ENCODE data around the gene U2AF2.
A peak's percentile ranks its signal among the peaks of the same experiment; 100 is the strongest.

The U2AF2 gene

DNA sequence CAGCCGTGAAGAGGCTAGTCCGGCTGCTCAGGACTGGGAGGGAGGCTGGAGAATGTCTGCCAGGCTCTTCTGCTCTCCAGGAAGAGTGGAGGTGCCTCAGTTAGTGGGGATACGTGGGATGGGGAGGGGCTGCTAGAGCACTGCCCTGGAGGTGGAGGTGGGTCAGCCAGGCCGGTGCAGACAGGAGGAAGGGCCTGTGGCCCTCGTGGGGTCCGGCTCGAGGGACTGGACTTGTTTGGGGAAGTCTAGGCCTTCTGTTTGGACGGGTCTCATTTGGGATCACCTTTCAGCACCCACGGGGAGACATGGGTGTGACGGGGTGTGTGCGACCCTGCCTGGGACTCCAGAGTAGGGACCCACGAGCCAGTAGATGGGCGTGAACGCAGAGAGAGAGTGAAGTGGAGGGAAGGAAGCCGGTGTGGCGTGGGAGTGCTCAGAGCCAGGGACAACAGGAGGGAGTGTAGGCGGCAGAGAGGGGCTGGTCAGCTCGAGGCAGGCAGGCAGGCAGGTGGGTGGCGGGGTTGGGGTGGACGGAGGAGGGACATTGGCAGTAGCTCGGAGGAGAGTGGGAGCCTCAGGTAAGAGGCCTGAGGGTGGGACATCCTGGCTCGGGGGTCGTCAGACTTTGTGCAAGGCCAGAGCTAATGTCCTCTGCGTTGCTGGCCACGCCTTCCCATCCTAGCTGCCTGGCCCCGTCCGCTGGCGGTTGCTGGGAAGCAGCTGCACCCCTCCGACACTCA is 31.6 kb downstream of the U2AF2 start:
- H3K27ac Mint-ChIP-seq, result peak overlapping the region; percentile 83
- peaks cover 26% of the 10 kb centered on the region for H3K4me1 Mint-ChIP-seq
- ATAC-seq (ENCODE audit: low read depth), result no peak

GRCh38 chr19:55687281-55688201 is 32.7 kb downstream of the U2AF2 start:
- H3K4me1 Mint-ChIP-seq, result peaks cover 26% of the 10 kb centered on the region
- H3K36me3 Mint-ChIP-seq, result peaks cover 28% of the 10 kb centered on the region
- ATAC-seq (ENCODE audit: low read depth) (no peak), DNase-seq (ENCODE audit: low spot score in 2 of 2) (no peak)
- H3K4me3 Mint-ChIP-seq, result no peak overlapping the region
- no peaks in the 10 kb centered on the region for H3K27me3 Mint-ChIP-seq
- H3K9me3 Mint-ChIP-seq, result no peaks in the 10 kb centered on the region
- H3K27ac Mint-ChIP-seq, result peak overlapping the region; percentile 47

More for the DNA sequence above, 31.6 kb downstream of the U2AF2 start:
- H3K27me3 Mint-ChIP-seq, result no peaks in the 10 kb centered on the region
- H3K4me3 Mint-ChIP-seq, result no peak overlapping the region
- H3K36me3 Mint-ChIP-seq, result peaks cover 28% of the 10 kb centered on the region
- no peaks in the 10 kb centered on the region for H3K9me3 Mint-ChIP-seq
- DNase-seq (ENCODE audit: low spot score in 2 of 2), result no peak

- Mint-ChIP-seq H3K27me3 (no peaks in the 10 kb centered on the region), H3K4me3 (peak overlapping the region; percentile 60), H3K36me3 (peaks cover 28% of the 10 kb centered on the region), H3K4me1 (peaks cover 24% of the 10 kb centered on the region), H3K27ac (peak overlapping the region; percentile 95), H3K9me3 (no peaks in the 10 kb centered on the region)
- ATAC-seq (ENCODE audit: low read depth), result peak; percentile 85
- no peak for DNase-seq (ENCODE audit: low spot score in 2 of 2)
Observed at GRCh38 chr19:55688422-55689218, 33.8 kb downstream of the U2AF2 start.

DNA sequence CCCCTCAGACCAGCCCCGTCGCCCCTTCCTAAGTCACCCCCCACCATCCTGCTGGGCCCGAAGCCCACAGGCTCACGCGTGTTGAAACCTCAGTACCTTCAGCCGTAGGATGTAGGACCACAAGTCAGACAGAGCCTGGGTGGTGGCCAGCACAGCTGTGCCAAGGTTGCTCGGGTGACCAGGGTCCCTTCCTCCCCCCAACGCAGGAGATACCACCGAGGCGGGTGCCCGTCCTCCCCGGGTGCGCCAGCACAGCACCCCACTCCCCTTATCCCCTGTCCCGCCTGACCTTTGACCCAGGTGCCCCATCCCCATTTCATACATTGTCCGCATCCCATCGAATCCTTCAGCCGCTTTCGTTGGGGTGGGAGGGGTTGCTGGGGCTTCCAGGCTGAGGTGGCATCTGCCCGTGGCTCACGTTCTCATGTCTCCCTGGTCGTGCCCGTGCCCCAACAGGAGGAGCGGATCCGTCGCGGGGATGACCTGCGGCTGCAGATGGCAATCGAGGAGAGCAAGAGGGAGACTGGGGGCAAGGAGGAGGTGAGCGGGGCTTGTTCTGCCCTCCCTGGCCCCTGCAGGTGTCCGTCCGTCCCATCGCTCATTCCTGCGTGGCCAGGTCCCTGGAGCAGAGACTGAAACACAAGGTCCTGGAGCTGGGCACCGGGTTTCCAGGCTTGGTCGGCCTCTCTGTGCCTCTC is 34.7 kb downstream of the U2AF2 start:
- Mint-ChIP-seq H3K4me3 (no peak overlapping the region), H3K4me1 (peaks cover 23% of the 10 kb centered on the region), H3K27ac (peak overlapping the region; percentile 95), H3K36me3 (peaks cover 31% of the 10 kb centered on the region), H3K27me3 (no peaks in the 10 kb centered on the region), H3K9me3 (no peaks in the 10 kb centered on the region)
- ATAC-seq (ENCODE audit: low read depth) (no peak), DNase-seq (ENCODE audit: low spot score in 2 of 2) (no peak)

DNA sequence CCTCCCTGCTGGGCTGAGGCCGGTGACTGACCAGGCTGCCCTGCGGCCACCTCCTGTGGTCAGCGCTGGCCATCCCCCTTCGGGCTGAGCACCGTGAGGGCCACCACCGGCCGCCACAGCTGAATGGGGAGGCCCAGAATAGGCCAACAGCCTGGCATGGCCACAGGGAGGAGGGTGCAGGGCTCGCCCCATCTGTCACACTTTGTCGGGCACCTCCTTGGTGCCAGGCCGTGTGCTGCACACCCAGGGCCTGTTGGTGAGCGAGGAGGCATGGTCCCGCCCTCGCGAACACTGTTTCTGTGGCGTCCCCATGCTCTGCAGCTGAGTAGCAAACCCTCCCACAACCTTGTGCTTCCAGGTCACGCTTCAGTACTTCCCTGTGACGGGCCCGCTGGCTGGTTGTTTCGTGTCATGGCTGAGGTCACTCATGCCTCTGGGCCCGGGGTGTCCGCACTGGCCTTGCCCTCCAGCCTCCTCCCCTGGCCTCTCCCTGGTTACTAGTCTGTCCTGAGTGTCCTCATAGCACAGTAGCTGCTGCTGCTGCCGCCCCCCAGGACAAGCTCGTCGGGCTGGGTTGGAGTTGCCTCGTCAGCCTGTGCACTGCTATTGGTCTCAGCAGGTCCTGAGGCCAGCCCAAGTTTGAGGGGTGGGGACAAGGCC is 35.4 kb downstream of the U2AF2 start:
- ATAC-seq (ENCODE audit: low read depth), result no peak
- no peaks in the 10 kb centered on the region for H3K27me3 Mint-ChIP-seq
- peaks cover 35% of the 10 kb centered on the region for H3K36me3 Mint-ChIP-seq
- no peak overlapping the region for H3K4me3 Mint-ChIP-seq
- H3K4me1 Mint-ChIP-seq, result peaks cover 22% of the 10 kb centered on the region
- H3K9me3 Mint-ChIP-seq, result no peaks in the 10 kb centered on the region
- no peak overlapping the region for H3K27ac Mint-ChIP-seq
- no peak for DNase-seq (ENCODE audit: low spot score in 2 of 2)

GRCh38 chr19:55690769-55691545 is 36.1 kb downstream of the U2AF2 start:
- DNase-seq (ENCODE audit: low spot score in 2 of 2) (no peak), ATAC-seq (ENCODE audit: low read depth) (no peak)
- Mint-ChIP-seq H3K27ac (no peak overlapping the region), H3K36me3 (peaks cover 35% of the 10 kb centered on the region), H3K4me1 (peaks cover 18% of the 10 kb centered on the region), H3K4me3 (no peak overlapping the region), H3K9me3 (no peaks in the 10 kb centered on the region), H3K27me3 (no peaks in the 10 kb centered on the region)

- ATAC-seq (ENCODE audit: low read depth), result no peak
- no peak overlapping the region for H3K4me3 Mint-ChIP-seq
- no peaks in the 10 kb centered on the region for H3K9me3 Mint-ChIP-seq
- H3K4me1 Mint-ChIP-seq, result peaks cover 12% of the 10 kb centered on the region
- no peak overlapping the region for H3K27ac Mint-ChIP-seq
- H3K27me3 Mint-ChIP-seq, result no peaks in the 10 kb centered on the region
- DNase-seq (ENCODE audit: low spot score in 2 of 2), result no peak
- peaks cover 33% of the 10 kb centered on the region for H3K36me3 Mint-ChIP-seq
Observed at GRCh38 chr19:55691561-55692481, 37.0 kb downstream of the U2AF2 start.

GRCh38 chr19:55692681-55693081 is 37.8 kb downstream of the U2AF2 start:
- no peak overlapping the region for H3K27ac Mint-ChIP-seq
- DNase-seq (ENCODE audit: low spot score in 2 of 2) (no peak), ATAC-seq (ENCODE audit: low read depth) (no peak)
- H3K4me3 Mint-ChIP-seq, result no peak overlapping the region
- peaks cover 35% of the 10 kb centered on the region for H3K36me3 Mint-ChIP-seq
- H3K4me1 Mint-ChIP-seq, result peaks cover 12% of the 10 kb centered on the region
- no peaks in the 10 kb centered on the region for H3K27me3 Mint-ChIP-seq
- H3K9me3 Mint-ChIP-seq, result no peaks in the 10 kb centered on the region

DNA sequence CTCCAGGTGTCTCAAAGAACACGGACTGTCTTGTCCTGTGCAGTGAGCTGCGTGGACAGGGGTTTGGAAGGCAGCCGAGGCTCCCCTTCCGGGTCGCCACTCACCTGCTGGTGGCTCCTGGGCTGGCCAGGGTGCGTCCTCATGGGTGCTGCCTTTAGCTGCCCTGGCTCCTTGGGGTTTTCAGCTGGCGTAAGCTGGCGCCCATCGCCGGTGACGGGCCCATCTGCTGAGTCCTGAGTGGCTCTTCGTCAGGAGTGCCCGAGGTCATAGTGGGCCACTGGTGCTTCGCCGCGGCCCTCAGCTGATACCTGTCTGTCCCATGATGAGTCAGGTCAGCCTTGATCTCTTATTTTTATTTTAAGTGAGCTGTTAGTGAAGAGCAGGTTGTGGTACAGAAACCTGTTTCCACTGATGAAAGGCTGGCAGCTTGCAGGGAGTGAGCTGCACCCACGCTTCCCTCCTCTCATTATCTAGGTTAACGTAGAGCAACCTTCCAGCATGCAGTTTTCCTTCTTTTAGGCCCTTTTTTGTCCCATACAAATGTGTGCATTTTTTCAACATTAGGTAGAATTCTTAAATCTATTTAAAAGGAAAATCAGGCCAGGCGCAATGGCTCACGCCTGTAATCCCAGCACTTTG is 38.6 kb downstream of the U2AF2 start:
- H3K9me3 Mint-ChIP-seq, result no peaks in the 10 kb centered on the region
- no peak overlapping the region for H3K4me3 Mint-ChIP-seq
- H3K36me3 Mint-ChIP-seq, result peaks cover 37% of the 10 kb centered on the region
- ATAC-seq (ENCODE audit: low read depth), result no peak
- H3K4me1 Mint-ChIP-seq, result peaks cover 6% of the 10 kb centered on the region
- no peak overlapping the region for H3K27ac Mint-ChIP-seq
- no peak for DNase-seq (ENCODE audit: low spot score in 2 of 2)
- H3K27me3 Mint-ChIP-seq, result no peaks in the 10 kb centered on the region

DNA sequence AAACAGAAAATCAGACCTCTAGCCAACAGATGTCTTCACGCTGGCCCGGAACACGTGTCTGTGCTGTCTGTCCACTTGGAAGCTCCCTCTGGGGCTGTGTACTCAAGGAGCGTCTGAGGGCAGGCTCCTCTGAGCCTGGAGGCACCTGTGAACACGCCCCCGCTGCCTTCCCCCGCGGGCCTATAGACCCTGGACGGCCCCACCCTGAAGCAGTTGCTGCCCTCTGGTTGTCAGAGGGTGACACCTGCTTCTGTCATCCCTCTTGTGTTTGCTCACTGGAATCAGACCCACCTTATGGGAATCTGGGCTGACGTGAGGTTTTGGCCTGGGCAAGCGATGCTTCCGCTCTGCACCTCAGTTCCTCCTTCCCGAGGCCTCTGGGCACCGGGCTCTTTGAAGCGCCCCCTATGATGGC is 39.4 kb downstream of the U2AF2 start:
- Mint-ChIP-seq H3K4me1 (no peaks in the 10 kb centered on the region), H3K27ac (no peak overlapping the region), H3K27me3 (no peaks in the 10 kb centered on the region), H3K9me3 (no peaks in the 10 kb centered on the region), H3K4me3 (no peak overlapping the region), H3K36me3 (peaks cover 33% of the 10 kb centered on the region)
- DNase-seq (ENCODE audit: low spot score in 2 of 2), result no peak
- ATAC-seq (ENCODE audit: low read depth), result no peak

GRCh38 chr19:55694656-55695491 is 40.0 kb downstream of the U2AF2 start:
- H3K36me3 Mint-ChIP-seq, result peaks cover 28% of the 10 kb centered on the region
- DNase-seq (ENCODE audit: low spot score in 2 of 2) (no peak), ATAC-seq (ENCODE audit: low read depth) (no peak)
- H3K4me1 Mint-ChIP-seq, result no peaks in the 10 kb centered on the region
- H3K27me3 Mint-ChIP-seq, result no peaks in the 10 kb centered on the region
- no peak overlapping the region for H3K4me3 Mint-ChIP-seq
- H3K9me3 Mint-ChIP-seq, result no peaks in the 10 kb centered on the region
- H3K27ac Mint-ChIP-seq, result no peak overlapping the region
